ENCODE measurements around the gene CNTRL. TPM values are rescaled to one million over a fixed set of nuclear protein-coding genes. Genes with fewer than 3 reads are reported as not detected.
A peak's percentile ranks its signal among the peaks of the same experiment; 100 is the strongest.

The CNTRL gene
- total and polyA plus RNA-seq, 12 donors = 2.5 to 7.5 (median 4.2) TPM

DNA sequence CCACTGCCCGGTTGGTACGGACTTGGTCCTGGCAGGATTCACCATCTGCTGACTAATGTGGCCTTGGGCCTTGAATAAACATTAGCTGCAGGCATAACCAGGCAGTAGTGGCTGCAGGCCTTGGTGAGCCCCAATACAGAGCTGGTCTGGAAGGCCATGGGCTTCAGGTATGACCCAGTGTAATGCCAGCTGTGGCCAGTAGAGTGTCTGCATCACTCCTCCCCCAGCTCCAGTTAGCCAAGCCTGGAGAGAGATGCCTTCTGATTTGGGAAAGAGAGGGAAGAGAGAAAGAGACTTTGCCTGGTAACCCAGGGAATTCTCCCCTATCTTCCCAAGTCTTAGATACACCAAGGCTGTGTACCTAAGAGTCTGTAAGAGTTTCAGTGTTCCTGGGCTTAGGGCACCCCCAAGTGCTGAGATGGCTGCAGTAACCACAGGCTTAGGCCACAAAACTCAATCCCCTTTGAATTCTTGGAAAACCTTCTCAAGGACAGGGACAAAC, 19.1 kb upstream of the CNTRL start:
- H3K4me3 ChIP-seq = no peak overlapping the region
- intact Hi-C loops (cut with DNase I) = loop anchor here in 7 of 10 donors (5.0 to 10.0 kb wide), 4 partner anchors 68 to 301 kb away; no protein-coding TSS in a partner anchor
- TF ChIP-seq, protein P1, sequence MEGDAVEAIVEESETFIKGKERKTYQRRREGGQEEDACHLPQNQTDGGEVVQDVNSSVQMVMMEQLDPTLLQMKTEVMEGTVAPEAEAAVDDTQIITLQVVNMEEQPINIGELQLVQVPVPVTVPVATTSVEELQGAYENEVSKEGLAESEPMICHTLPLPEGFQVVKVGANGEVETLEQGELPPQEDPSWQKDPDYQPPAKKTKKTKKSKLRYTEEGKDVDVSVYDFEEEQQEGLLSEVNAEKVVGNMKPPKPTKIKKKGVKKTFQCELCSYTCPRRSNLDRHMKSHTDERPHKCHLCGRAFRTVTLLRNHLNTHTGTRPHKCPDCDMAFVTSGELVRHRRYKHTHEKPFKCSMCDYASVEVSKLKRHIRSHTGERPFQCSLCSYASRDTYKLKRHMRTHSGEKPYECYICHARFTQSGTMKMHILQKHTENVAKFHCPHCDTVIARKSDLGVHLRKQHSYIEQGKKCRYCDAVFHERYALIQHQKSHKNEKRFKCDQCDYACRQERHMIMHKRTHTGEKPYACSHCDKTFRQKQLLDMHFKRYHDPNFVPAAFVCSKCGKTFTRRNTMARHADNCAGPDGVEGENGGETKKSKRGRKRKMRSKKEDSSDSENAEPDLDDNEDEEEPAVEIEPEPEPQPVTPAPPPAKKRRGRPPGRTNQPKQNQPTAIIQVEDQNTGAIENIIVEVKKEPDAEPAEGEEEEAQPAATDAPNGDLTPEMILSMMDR (IDR thresholded peaks at IDR 0.05) = peak in 2 of 9 donors; percentile 9 to 22
- no peak for DNase-seq
- WGBS, 2 donors = 87 to 89% methylated on average over 2 of the region's 2 CpGs
- no peak for ATAC-seq
- peaks cover 0 to 7% (median 0%) of the 10 kb centered on the region in 9 donors for H3K4me1 ChIP-seq
- no peaks in the 10 kb centered on the region for H3K36me3 ChIP-seq
- no peaks in the 10 kb centered on the region for H3K27me3 ChIP-seq
- H3K27ac ChIP-seq = no peak overlapping the region
- H3K9me3 ChIP-seq = peaks cover 0 to 14% (median 0%) of the 10 kb centered on the region in 11 donors

- DNase-seq (no peak), ATAC-seq (no peak)
- Histone ChIP-seq H3K4me3 (no peak overlapping the region), H3K27ac (no peak overlapping the region), H3K27me3 (no peaks in the 10 kb centered on the region), H3K9me3 (peaks cover 0 to 14% (median 0%) of the 10 kb centered on the region in 11 donors), H3K36me3 (no peaks in the 10 kb centered on the region), H3K4me1 (peaks cover 0 to 7% (median 0%) of the 10 kb centered on the region in 9 donors)
- 75 to 81% methylated on average over 5 of the region's 5 CpGs for WGBS, 2 donors
- intact Hi-C loops (cut with DNase I) = loop anchor here in 7 of 10 donors (5.0 to 10.0 kb wide), 4 partner anchors 71 to 303 kb away; no protein-coding TSS in a partner anchor
- TF ChIP-seq, protein P1 (IDR thresholded peaks at IDR 0.05) = no peak
Observed at GRCh38 chr9:121057821-121058220, 16.9 kb upstream of the CNTRL start.

DNA sequence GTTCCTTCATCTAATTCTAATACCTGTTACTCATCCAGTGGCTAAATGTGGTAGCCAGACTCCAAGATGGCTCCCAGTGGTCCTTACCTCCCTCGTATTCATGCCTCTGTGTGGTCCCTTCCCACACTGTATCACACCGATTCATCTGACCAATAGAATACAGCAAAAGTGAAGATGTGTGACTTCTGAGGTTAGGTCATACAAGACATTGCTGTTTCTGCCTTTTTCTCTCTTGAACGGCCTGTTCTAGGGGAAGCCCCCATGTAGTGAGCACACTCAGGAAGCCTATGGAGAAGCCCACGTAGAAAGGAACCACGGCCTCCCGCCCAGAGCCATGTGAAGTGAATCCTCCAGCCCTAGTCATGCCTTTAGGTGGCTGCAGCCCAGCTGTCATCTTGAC, 15.2 kb upstream of the CNTRL start:
- DNase-seq = no peak
- intact Hi-C loops (cut with DNase I) = loop anchor here in 7 of 10 donors (5.0 to 10.0 kb wide), 4 partner anchors 72 to 305 kb away; no protein-coding TSS in a partner anchor

DNA sequence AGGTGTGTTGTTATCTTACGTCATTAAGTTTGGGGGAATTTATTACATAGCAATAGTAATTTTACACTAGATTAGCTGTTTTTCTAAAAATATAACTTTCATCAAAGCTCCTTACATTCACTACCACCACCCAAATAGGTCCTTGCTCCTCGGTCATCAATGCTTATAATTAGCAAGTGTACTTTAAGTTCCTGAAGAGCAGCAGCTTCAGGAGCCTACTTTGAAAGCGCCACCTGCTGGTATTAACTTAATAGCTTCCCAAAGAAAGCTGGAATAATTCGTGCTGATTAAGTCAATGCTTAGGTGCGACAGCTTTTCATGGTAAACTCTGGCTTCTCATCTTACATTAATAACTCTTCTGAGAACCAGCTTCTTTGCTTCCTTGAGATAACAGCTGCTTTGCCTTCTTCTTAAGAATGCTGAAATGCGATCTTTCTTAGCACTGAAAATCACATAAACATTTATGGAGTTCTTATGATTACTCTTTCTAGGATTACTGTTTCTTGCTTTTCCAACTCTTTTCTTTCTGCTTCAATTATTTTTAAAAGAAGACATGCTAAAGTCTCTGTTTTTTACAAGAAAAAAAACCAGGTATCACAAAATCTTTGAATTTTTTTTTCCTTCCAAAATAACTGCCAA, 14.6 kb upstream of the CNTRL start:
- TF ChIP-seq, protein P1 (IDR thresholded peaks at IDR 0.05) = peak; percentile 49 to 82 (median 77)
- Histone ChIP-seq H3K27me3 (no peaks in the 10 kb centered on the region), H3K9me3 (peaks cover 0 to 14% (median 0%) of the 10 kb centered on the region in 11 donors), H3K27ac (no peak overlapping the region), H3K36me3 (no peaks in the 10 kb centered on the region), H3K4me3 (no peak overlapping the region), H3K4me1 (peaks cover 0 to 7% (median 0%) of the 10 kb centered on the region in 9 donors)
- intact Hi-C loops (cut with DNase I) = loop anchor here (1.0 to 10.0 kb wide), 8 partner anchors 73 to 308 kb away; no protein-coding TSS in a partner anchor
- peak in 1 of 2 donors; percentile 41 for DNase-seq
- 20 to 23% methylated on average over 6 of the region's 6 CpGs for WGBS, 2 donors
- no peak for ATAC-seq

More for the DNA sequence above, 15.2 kb upstream of the CNTRL start:
- Histone ChIP-seq H3K9me3 (peaks cover 0 to 14% (median 0%) of the 10 kb centered on the region in 11 donors), H3K27ac (no peak overlapping the region), H3K27me3 (no peaks in the 10 kb centered on the region), H3K4me3 (no peak overlapping the region), H3K36me3 (no peaks in the 10 kb centered on the region), H3K4me1 (peaks cover 0 to 7% (median 0%) of the 10 kb centered on the region in 9 donors)
- no peak for ATAC-seq
- WGBS, 2 donors = 88% methylated on average over 6 of the region's 6 CpGs
- TF ChIP-seq, protein P1 (IDR thresholded peaks at IDR 0.05) = no peak

Data from heart right ventricle (tissue), 16 donors.